Neural crest cell (in vitro differentiated cells): Measurements from ENCODE around the gene FBXO31. TPM values are rescaled to one million over a fixed set of nuclear protein-coding genes. Genes with fewer than 3 reads are reported as not detected.

Source experiments
- DNase-seq: peaks from one replicate; pipeline ENCODE4 v3.0.0; 2021; ENCODE audit warnings: low read depth, mixed read lengths, low spot score
- H3K27ac Mint-ChIP-seq: one replicate; pipeline ENCODE4 v1.8.0; 2021; ENCODE audit warnings: mild to moderate bottlenecking, mixed read lengths; ENCODE audit not compliant: unreplicated experiment
- H3K27me3 Mint-ChIP-seq: 2 replicates; pipeline ENCODE4 v1.8.0; 2021; ENCODE audit warnings: low read depth, mild to moderate bottlenecking, mixed read lengths
- H3K36me3 Mint-ChIP-seq: 2 replicates; pipeline ENCODE4 v1.8.0; 2021; ENCODE audit warnings: low read depth, mild to moderate bottlenecking, mixed read lengths
- H3K4me1 Mint-ChIP-seq: 2 replicates; pipeline ENCODE4 v1.8.0; 2021; ENCODE audit warnings: mixed read lengths
- H3K4me3 Mint-ChIP-seq: one replicate; pipeline ENCODE4 v1.8.0; 2021; ENCODE audit warnings: mild to moderate bottlenecking, mixed read lengths
- H3K9me3 Mint-ChIP-seq: 2 replicates; pipeline ENCODE4 v1.8.0; 2021; ENCODE audit warnings: mixed read lengths
- CTCF ChIP-seq: fragments of 200-600 bp; sonication (generic); conservative IDR thresholded peaks from 2 replicates; pipeline ENCODE4 v1.5.0; 2021; ENCODE audit warnings: antibody characterized with exemption, mild to moderate bottlenecking
- total RNA-seq: library from RNA; stranded (reverse); gene quantifications from 2 replicates; pipeline ENCODE4 v1.2.1, GENCODE V29; 2021

Gene FBXO31
- total RNA-seq, 1 donor from 2014 or later, result 23.7 TPM

DNA sequence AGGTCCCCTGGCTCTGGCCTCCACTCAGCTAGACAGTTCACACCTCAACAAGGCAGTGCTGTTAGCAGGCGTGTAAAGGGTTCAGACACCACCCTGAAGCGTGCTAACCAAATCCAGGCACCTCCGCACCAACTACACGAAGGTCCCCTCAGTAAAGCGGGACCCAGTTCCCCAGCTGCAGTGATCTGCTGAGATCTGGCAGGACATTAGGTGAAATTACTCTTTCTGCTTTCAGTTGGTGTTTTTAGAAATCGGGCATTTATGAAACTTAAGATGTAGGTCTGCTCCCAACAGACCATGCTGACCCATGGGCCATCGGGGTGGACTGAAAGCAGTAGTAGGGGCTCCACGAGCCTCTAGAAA lies 27.1 kb downstream of the FBXO31 start:
- Mint-ChIP-seq H3K36me3 (peaks cover 2% of the 10 kb centered on the region), H3K27me3 (no peaks in the 10 kb centered on the region), H3K9me3 (no peaks in the 10 kb centered on the region), H3K4me3 (no peak overlapping the region), H3K27ac (no peak overlapping the region), H3K4me1 (peaks cover 14% of the 10 kb centered on the region)
- no peak for DNase-seq
- no peak for TF ChIP-seq CTCF

- Mint-ChIP-seq H3K9me3 (no peaks in the 10 kb centered on the region), H3K27me3 (no peaks in the 10 kb centered on the region), H3K27ac (no peak overlapping the region), H3K4me1 (peaks cover 14% of the 10 kb centered on the region), H3K36me3 (peaks cover 2% of the 10 kb centered on the region), H3K4me3 (no peak overlapping the region)
- TF ChIP-seq CTCF, result no peak
- DNase-seq, result no peak
These were observed 30.0 kb downstream of the FBXO31 start for GRCh38 chr16:87353613-87354012.

- H3K4me1 Mint-ChIP-seq, result peaks cover 14% of the 10 kb centered on the region
- H3K36me3 Mint-ChIP-seq, result no peaks in the 10 kb centered on the region
- peak overlapping the region; percentile 27 for H3K27ac Mint-ChIP-seq
- DNase-seq, result no peak
- H3K9me3 Mint-ChIP-seq, result no peaks in the 10 kb centered on the region
- H3K4me3 Mint-ChIP-seq, result no peak overlapping the region
- no peak for TF ChIP-seq CTCF
- no peaks in the 10 kb centered on the region for H3K27me3 Mint-ChIP-seq
These were observed 30.8 kb downstream of the FBXO31 start for GRCh38 chr16:87352818-87353217.

DNA sequence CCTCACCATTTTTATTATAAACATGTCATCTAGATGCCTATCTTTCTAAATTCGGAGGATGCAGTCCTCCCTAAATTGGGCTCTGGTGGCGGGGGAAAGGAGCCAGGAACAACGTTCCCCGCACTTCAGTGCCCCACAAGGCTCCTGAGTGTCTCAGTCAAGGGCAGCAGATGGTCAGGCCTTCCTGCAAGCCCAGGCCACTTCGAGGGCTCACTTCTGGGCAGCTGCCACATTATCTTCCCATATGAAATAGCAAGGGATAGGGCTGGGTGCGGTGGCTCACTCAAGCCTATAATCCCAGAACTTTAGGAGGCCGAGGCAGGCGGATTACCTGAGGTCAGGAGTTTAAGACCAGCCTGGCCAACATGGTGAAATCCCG lies 32.3 kb downstream of the FBXO31 start:
- no peaks in the 10 kb centered on the region for H3K9me3 Mint-ChIP-seq
- no peaks in the 10 kb centered on the region for H3K27me3 Mint-ChIP-seq
- H3K36me3 Mint-ChIP-seq, result no peaks in the 10 kb centered on the region
- H3K27ac Mint-ChIP-seq, result peak overlapping the region; percentile 50
- DNase-seq, result no peak
- H3K4me3 Mint-ChIP-seq, result no peak overlapping the region
- peaks cover 10% of the 10 kb centered on the region for H3K4me1 Mint-ChIP-seq
- TF ChIP-seq CTCF, result no peak

GRCh38 chr16:87350681-87351319 lies 32.8 kb downstream of the FBXO31 start:
- TF ChIP-seq CTCF, result no peak
- H3K27ac Mint-ChIP-seq, result peak overlapping the region; percentile 50
- H3K4me3 Mint-ChIP-seq, result no peak overlapping the region
- H3K4me1 Mint-ChIP-seq, result peaks cover 6% of the 10 kb centered on the region
- H3K27me3 Mint-ChIP-seq, result no peaks in the 10 kb centered on the region
- no peaks in the 10 kb centered on the region for H3K36me3 Mint-ChIP-seq
- DNase-seq, result no peak
- H3K9me3 Mint-ChIP-seq, result no peaks in the 10 kb centered on the region
